ENCODE measurements around the gene SMC2. TPM values are rescaled to one million over a fixed set of nuclear protein-coding genes. Genes with fewer than 3 reads are reported as not detected.

SMC2 gene
- total and polyA plus RNA-seq, 9 of the 15 experiments (the other 6 are each of a cell fraction or from before 2014, with no cell fraction given), result 18.0 to 54.0 (median 32.9) TPM

DNA sequence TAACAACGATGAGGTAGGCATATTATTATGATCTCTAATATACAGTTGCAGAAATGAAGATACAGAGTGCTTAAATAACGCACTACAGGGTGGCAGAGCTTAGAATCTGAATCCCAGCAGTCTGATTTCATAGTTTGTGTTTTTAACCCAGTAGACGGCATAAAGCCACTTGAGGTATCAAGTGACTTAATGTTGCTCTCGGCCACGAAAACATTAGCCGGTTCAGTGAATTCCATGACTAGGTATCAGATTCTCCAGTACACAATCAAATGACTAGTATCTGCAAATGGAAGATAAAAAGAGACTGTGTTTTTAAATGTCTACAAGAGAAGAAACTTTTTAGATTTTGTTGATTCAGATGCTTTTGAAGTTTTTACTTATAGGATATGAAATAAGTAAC, 24.8 kb downstream of the SMC2 start:
- no peaks in the 10 kb centered on the region for H3K79me2 ChIP-seq (ENCODE audit: control insufficient read depth, insufficient read depth, low read length)
- WGBS (ENCODE audit: insufficient coverage, low coverage, missing lambda C conversion rate), result 95% methylated on average over 6 of the region's 6 CpGs
- no peaks in the 10 kb centered on the region for H3K9me1 ChIP-seq (ENCODE audit: control insufficient read depth, insufficient read depth, low read length)
- in situ Hi-C loops (cut with MboI) (no loop called here), intact Hi-C loops (cut with micrococcal nuclease) (no loop called here)
- no peak overlapping the region for H3K27ac ChIP-seq (ENCODE audit: extremely low read depth, low read depth, low read length)
- ChIA-PET CTCF (ENCODE audit: low intra/inter-chr PET ratio) (no interaction called here), POLR2A (no interaction called here)
- no peaks in the 10 kb centered on the region for H4K20me1 ChIP-seq (replicated peaks; ENCODE audit: control insufficient read depth, insufficient read depth, low read length)
- no peak for TF ChIP-seq ZNF551 (CRISPR knock-in tag; IDR thresholded peaks at IDR 0.05)
- TF ChIP-seq SREBF2 (CRISPR knock-in tag; IDR thresholded peaks at IDR 0.05), result no peak
- no peak for TF ChIP-seq GTF2F1 (IDR thresholded peaks at IDR 0.05; ENCODE audit: low read depth, low read length)
- TF ChIP-seq ADNP (tag; IDR thresholded peaks at IDR 0.05), result no peak
- no peak for TF ChIP-seq CEBPB (tag; IDR thresholded peaks at IDR 0.05)
- no peak for TF ChIP-seq SRF (CRISPR knock-in tag; IDR thresholded peaks at IDR 0.05)
- TF ChIP-seq ZNF174 (CRISPR knock-in tag; IDR thresholded peaks at IDR 0.05), result no peak
- TF ChIP-seq ZNF217 (CRISPR knock-in tag; IDR thresholded peaks at IDR 0.05), result no peak
- TF ChIP-seq ZBTB2 (IDR thresholded peaks at IDR 0.05), result no peak
- TF ChIP-seq MAFF (IDR thresholded peaks at IDR 0.05; ENCODE audit: low read length), result no peak
- TF ChIP-seq ESRRB (CRISPR knock-in tag; IDR thresholded peaks at IDR 0.05; ENCODE audit: borderline replicate concordance), result no peak
- TF ChIP-seq STAG1 (CRISPR knock-in tag; IDR thresholded peaks at IDR 0.05; ENCODE audit: borderline replicate concordance), result no peak
- no peak for TF ChIP-seq L3MBTL2 (IDR thresholded peaks at IDR 0.05)
- TF ChIP-seq C11orf30 (IDR thresholded peaks at IDR 0.05; ENCODE audit: low read depth), result no peak
- TF ChIP-seq CCNT2 (IDR thresholded peaks at IDR 0.05; ENCODE audit: borderline replicate concordance, extremely low read depth, insufficient read length, low read depth, low read length), result no peak
- no peak for TF ChIP-seq PCBP1 (IDR thresholded peaks at IDR 0.05; ENCODE audit: low read depth, low read length, poor library complexity, severe bottlenecking)
- ATAC-seq (no peak), DNase-seq (ENCODE audit: extremely low read depth in 1 of 4, low spot score in 3 of 4) (no peak), FAIRE-seq (no peak)
- H3K27me3 ChIP-seq (ENCODE audit: control insufficient read depth in 2 of 2, insufficient read depth in 2 of 2, low read length in 2 of 2), result no peaks in the 10 kb centered on the region
- H3K4me3 ChIP-seq, result no peak overlapping the region
- H2AFZ ChIP-seq (ENCODE audit: low read depth, low read length), result no peak overlapping the region
- no peak overlapping the region for H3K9ac ChIP-seq (ENCODE audit: insufficient read depth in 1 of 2, low read depth in 2 of 2, low read length in 2 of 2)
- no peak overlapping the region for H3K4me2 ChIP-seq (ENCODE audit: insufficient read depth, low read length)
- H3K4me1 ChIP-seq (replicated peaks in 1 of 2; ENCODE audit: control insufficient read depth in 2 of 2, insufficient read depth in 2 of 2, low read length in 2 of 2), result no peaks in the 10 kb centered on the region
- H3K36me3 ChIP-seq (ENCODE audit: control insufficient read depth, insufficient read depth, low read length), result peaks cover 83% of the 10 kb centered on the region
- no TSS peak for BruUV-seq (replicated peaks)
- H3K9me3 ChIP-seq (replicated peaks; ENCODE audit: control insufficient read depth, insufficient read depth, low read depth, low read length), result no peaks in the 10 kb centered on the region
